Measurements from ENCODE around the gene SERPINB1. TPM values are rescaled to one million over a fixed set of nuclear protein-coding genes. Genes with fewer than 3 reads are reported as not detected.
A peak's percentile ranks its signal among the peaks of the same experiment; 100 is the strongest.

Gene SERPINB1
- total RNA-seq = 19.3 TPM

GRCh38 chr6:2841264-2842138, at the start of gene SERPINB1:
Gene SERPINB1 (minus strand): TSS chr6:2841863. CDS start chr6:2840586, 1,277 bp downstream.

Small RNA genes lying within 50 kb of the gene (small RNA-seq; reads per million reads assigned to genes)
- 0.37 reads per million, percentile 46 among the genes with 10 or more reads in this experiment for gene MIR4645 (ENCODE audit: low replicate concordance)

Other genes with a start within 250 kb of the SERPINB1 start
- 1.3 TPM for gene MYLK4, start 90.9 kb downstream of the SERPINB1 start, total RNA-seq
- gene WRNIP1, start 76.5 kb downstream of the SERPINB1 start, total RNA-seq = 51.3 TPM
- 10.9 TPM for gene SERPINB9, start 61.4 kb upstream of the SERPINB1 start, total RNA-seq
- 58.7 TPM for gene SERPINB6, start 129.7 kb upstream of the SERPINB1 start, total RNA-seq
- 13.1 TPM for gene NQO2, start 158.0 kb upstream of the SERPINB1 start, total RNA-seq
- gene RIPK1, start 226.6 kb upstream of the SERPINB1 start, total RNA-seq = 15.1 TPM